Kidney (tissue), 14 donors: ENCODE data around the gene PEG3. TPM values are rescaled to one million over a fixed set of nuclear protein-coding genes. Genes with fewer than 3 reads are reported as not detected.

ENCODE experiments used
- DNase-seq, 5 donors: peaks; one replicate each; pipeline ENCODE4 v3.0.0-alpha.2; 2013 to 2020
- FAIRE-seq: peaks from 2 replicates; lab custom pipeline; 2012; peaks lifted over from hg19 to GRCh38; lab: Jason Lieb, UNC
- H3K27ac ChIP-seq, 2 donors: one replicate each; pipeline ENCODE4 v1.7.0; 2013; ENCODE audit warnings: low read depth in 2 of 2, low read length in 2 of 2, inconsistent platforms in 1 of 2
- H3K27me3 ChIP-seq: one replicate; pipeline ENCODE4 v1.7.1; 2013; ENCODE audit warnings: low read length, inconsistent platforms; ENCODE audit not compliant: control insufficient read depth, insufficient read depth
- H3K36me3 ChIP-seq, 3 donors: one replicate each; pipeline versions ENCODE4 v1.7.0 to v1.7.1; 2013; ENCODE audit warnings: low read length in 3 of 3, control low read depth in 1 of 3, inconsistent platforms in 1 of 3; ENCODE audit not compliant: insufficient read depth in 3 of 3, control insufficient read depth in 2 of 3
- H3K4me1 ChIP-seq, 3 donors: one replicate each; pipeline versions ENCODE4 v1.7.0 to v1.7.1; 2013; ENCODE audit warnings: low read length in 3 of 3, inconsistent platforms in 1 of 3, low read depth in 1 of 3; ENCODE audit not compliant: control insufficient read depth in 2 of 3, insufficient read depth in 2 of 3
- H3K4me3 ChIP-seq, 3 donors: one replicate each; pipeline versions ENCODE4 v1.7.0 to v1.8.1; 2013; ENCODE audit warnings: low read length in 3 of 3, control low read depth in 1 of 3, inconsistent platforms in 1 of 3
- H3K9ac ChIP-seq, 3 donors: one replicate each; pipeline versions ENCODE4 v1.7.0 to v1.7.1; 2013; ENCODE audit warnings: low read length in 3 of 3, control low read depth in 1 of 3, inconsistent platforms in 1 of 3
- H3K9me3 ChIP-seq, 3 donors: one replicate each; pipeline versions ENCODE4 v1.7.0 to v1.7.1; 2013; ENCODE audit warnings: low read length in 3 of 3, control low read depth in 1 of 3, inconsistent platforms in 1 of 3; ENCODE audit not compliant: control insufficient read depth in 2 of 3, insufficient read depth in 1 of 3
- CTCF ChIP-seq: IDR thresholded peaks from 3 replicates; pipeline ENCODE4 v1.5.1; 2012; ENCODE audit warnings: mild to moderate bottlenecking, moderate library complexity, borderline replicate concordance; ENCODE audit not compliant: insufficient read depth; ENCODE audit errors: extremely low read depth
- intact Hi-C: fragments of 100-400 bp; cut with DNase I; formaldehyde crosslinking; loops from one replicate; pipeline ENCODE4 v1.11.1; 2022
- polyA plus RNA-seq: library from polyadenylated mRNA; stranded (reverse); fragments of 350-450 nt; fragmentation: Illumina TruSeq; extraction: RNeasy Lipid Tissue Mini Kit (QIAGEN cat#74804); gene quantifications from one replicate; pipeline ENCODE4 v1.2.3, GENCODE V29; 2014; ENCODE audit warnings: low read depth, low replicate concordance; ENCODE audit not compliant: insufficient read depth
- total RNA-seq: library from RNA; stranded (reverse); fragmentation: NEBNext Ultra II Directional; extraction: Animal tissue kit (Norgen Biotek cat#: 25700); gene quantifications from one replicate; pipeline ENCODE4 v1.2.1, GENCODE V29; 2021
- donor health status: control.
- donor health status: control.
- donor health status: control.
- donor health status: control.
- donor health status: control.
- donor health status: DM: yes; HTN: yes; CAD: no.
- donor health status: Normal renal cell carcinoma (clear cell type).

The PEG3 gene
- total and polyA plus RNA-seq, 2 donors from 2014 or later, result 2.0 to 8.7 TPM

DNA sequence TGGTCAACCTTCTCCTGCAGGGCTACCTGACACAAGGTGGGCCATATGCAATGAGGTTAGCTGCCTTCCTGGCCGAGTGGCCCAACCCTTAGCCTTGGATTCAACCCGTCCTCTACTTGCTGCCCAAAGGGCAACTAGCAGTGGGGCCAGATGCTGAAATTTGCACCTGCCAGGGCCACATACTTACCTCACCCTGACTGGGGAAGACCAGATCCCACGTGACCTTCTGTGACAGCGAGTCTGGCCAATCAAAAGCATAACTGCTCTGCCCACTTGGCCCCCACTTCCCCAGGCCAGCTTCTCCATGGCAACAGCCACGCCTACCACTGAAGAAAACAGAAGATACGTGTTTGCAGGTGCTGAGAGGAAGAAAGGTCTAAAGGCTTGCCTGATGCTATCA is 10.9 kb downstream of the PEG3 start:
- FAIRE-seq, result no peak
- intact Hi-C loops, result no loop called here

DNA sequence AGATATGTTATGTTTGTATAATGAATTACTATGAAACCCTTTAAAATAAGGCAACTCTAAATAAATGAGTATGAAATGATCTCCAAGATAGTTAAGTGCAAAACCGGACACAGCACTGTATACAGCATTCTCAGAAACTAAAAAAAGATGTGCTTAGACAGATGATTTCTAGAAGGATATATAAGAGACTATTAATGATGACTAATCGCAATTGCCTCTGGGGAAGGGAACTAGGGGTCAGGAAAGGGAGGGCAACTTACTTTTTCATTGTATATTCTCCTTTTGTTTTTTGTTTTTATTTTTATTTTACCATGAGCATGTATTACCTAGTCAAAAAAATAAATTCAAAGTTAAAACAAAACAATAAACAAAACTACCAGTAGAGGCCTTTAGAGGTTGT is 12.8 kb downstream of the PEG3 start:
- DNase-seq (no peak), FAIRE-seq (no peak)
- intact Hi-C loops, result no loop called here

More for the DNA sequence above, 10.9 kb downstream of the PEG3 start:
- Histone ChIP-seq H3K4me1 (no peaks in the 10 kb centered on the region), H3K4me3 (no peak overlapping the region), H3K9me3 (no peaks in the 10 kb centered on the region), H3K36me3 (peaks cover 0 to under 1% (median 0%) of the 10 kb centered on the region in 3 donors), H3K27me3 (no peaks in the 10 kb centered on the region), H3K27ac (no peak overlapping the region), H3K9ac (no peak overlapping the region)
- no peak for DNase-seq
- no peak for TF ChIP-seq CTCF

DNA sequence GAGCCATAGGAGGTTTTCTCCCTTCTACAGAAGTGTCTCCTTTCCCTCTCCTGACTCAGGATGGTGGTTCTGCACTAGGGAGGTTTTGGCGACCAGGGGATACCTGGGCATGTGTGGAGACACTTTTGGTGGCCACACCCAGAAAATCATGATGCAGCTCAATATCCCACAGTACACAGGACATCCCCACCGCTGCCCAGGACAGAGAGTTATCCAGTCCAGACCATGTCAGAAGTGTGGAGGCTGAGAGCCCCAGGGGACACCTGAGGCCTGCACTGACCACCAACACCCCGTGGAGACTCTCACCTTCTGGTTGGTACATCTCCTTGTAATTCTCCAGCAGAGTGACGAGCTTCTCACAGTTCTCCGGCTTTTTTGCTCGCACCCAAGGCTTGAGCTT is 16.6 kb downstream of the PEG3 start:
- intact Hi-C loops, result no loop called here
- Histone ChIP-seq H3K9me3 (no peaks in the 10 kb centered on the region), H3K27me3 (no peaks in the 10 kb centered on the region), H3K4me1 (no peaks in the 10 kb centered on the region), H3K4me3 (no peak overlapping the region), H3K27ac (no peak overlapping the region), H3K36me3 (peaks cover 0 to 8% (median 3%) of the 10 kb centered on the region in 3 donors), H3K9ac (no peak overlapping the region)
- FAIRE-seq, result no peak
- no peak for TF ChIP-seq CTCF
- DNase-seq, result no peak

More for the DNA sequence above, 12.8 kb downstream of the PEG3 start:
- no peak for TF ChIP-seq CTCF
- Histone ChIP-seq H3K27me3 (no peaks in the 10 kb centered on the region), H3K4me3 (no peak overlapping the region), H3K4me1 (no peaks in the 10 kb centered on the region), H3K36me3 (peaks cover 0 to 8% (median 0%) of the 10 kb centered on the region in 3 donors), H3K9me3 (no peaks in the 10 kb centered on the region), H3K27ac (no peak overlapping the region), H3K9ac (no peak overlapping the region)

DNA sequence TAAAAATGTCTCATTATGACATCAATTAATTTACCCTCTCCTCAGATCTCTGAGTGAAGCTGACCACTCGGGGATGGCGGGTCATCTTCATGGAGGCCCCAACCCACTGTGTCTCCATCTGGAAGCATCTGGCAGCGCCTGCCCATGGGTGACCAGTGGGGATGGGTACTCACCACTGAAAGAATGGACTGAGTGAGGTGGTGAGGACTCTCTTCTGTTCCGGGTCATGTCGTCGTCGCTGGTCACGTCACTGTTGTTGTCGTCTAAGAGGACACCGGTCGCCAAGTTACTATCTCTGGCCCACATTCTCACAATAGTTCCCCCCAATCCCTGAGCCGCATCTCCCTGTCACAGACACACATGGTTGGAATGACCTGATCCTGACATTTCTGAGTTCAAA is 17.1 kb downstream of the PEG3 start:
- Histone ChIP-seq H3K27ac (no peak overlapping the region), H3K9ac (no peak overlapping the region), H3K4me1 (no peaks in the 10 kb centered on the region), H3K27me3 (no peaks in the 10 kb centered on the region), H3K4me3 (no peak overlapping the region), H3K9me3 (no peaks in the 10 kb centered on the region), H3K36me3 (peaks cover 0 to 8% (median 3%) of the 10 kb centered on the region in 3 donors)
- FAIRE-seq, result no peak
- no peak for TF ChIP-seq CTCF
- no peak for DNase-seq
- intact Hi-C loops, result no loop called here
